Panc1 (cell line): ENCODE results near the gene TMUB2. TPM values are rescaled to one million over a fixed set of nuclear protein-coding genes. Genes with fewer than 3 reads are reported as not detected.

Experiments
- ATAC-seq: fragments of 200-7000 bp; cut with Tn5 transposase; 2 replicates; pipeline ENCODE4 v1.9.1; 2020; ENCODE audit warnings: mild to moderate bottlenecking, moderate library complexity
- BruUV-seq: library from RNA; stranded (reverse); fragments of 400-500 nt; replicated peaks from 2 replicates; lab custom pipeline; 2021; lab: Mats Ljungman, UMichigan
- CTCF ChIA-PET: fragments of 300-600 bp; sonication (Branson Sonifier 250); formaldehyde crosslinking; loops from one replicate; lab custom pipeline; 2022; ENCODE audit warnings: antibody characterized with exemption; lab: Charles Lee
- POLR2A ChIA-PET: fragments of 300-600 bp; sonication (Branson Sonifier 250); formaldehyde crosslinking; loops from one replicate; lab custom pipeline; 2022; ENCODE audit warnings: antibody characterized with exemption; lab: Charles Lee
- DNase-seq: peaks from one replicate; pipeline ENCODE4 v3.0.0-alpha.2; 2010; ENCODE audit warnings: low read depth, low spot score
- H3K27ac ChIP-seq: 2 replicates; pipeline ENCODE4 v1.5.1; 2011; ENCODE audit warnings: mild to moderate bottlenecking, low read length, inconsistent platforms
- H3K27me3 ChIP-seq: fragments of 200-500 bp; sonication (Bioruptor generic); 2 replicates; pipeline ENCODE4 v1.6.0; 2014; ENCODE audit warnings: low read length, inconsistent platforms; ENCODE audit not compliant: control insufficient read depth, insufficient read depth
- H3K36me3 ChIP-seq: fragments of 200-500 bp; sonication (Bioruptor generic); 2 replicates; pipeline ENCODE4 v1.5.1; 2014; ENCODE audit warnings: inconsistent platforms, mild to moderate bottlenecking, low read length, moderate library complexity; ENCODE audit not compliant: control insufficient read depth, insufficient read depth
- H3K4me1 ChIP-seq: 2 replicates; pipeline ENCODE4 v1.5.1; 2011; ENCODE audit warnings: inconsistent platforms, mild to moderate bottlenecking, low read length, moderate library complexity; ENCODE audit not compliant: control insufficient read depth, insufficient read depth
- H3K4me3 ChIP-seq, 2 experiments: 2 replicates each; pipeline ENCODE4 v1.5.1; 2011 to 2012; ENCODE audit warnings: low read depth in 2 of 2, low read length in 2 of 2, mild to moderate bottlenecking in 2 of 2, inconsistent platforms in 1 of 2, moderate library complexity in 1 of 2
- H3K9me3 ChIP-seq: fragments of 200-500 bp; sonication (Bioruptor generic); 2 replicates; pipeline ENCODE4 v1.5.1; 2014; ENCODE audit warnings: low read depth, mild to moderate bottlenecking, inconsistent platforms, low read length, moderate library complexity; ENCODE audit not compliant: control insufficient read depth, insufficient read depth
- CTCF ChIP-seq: fragments of 450-650 bp; IDR thresholded peaks from 2 replicates; pipeline ENCODE4 v1.5.1; 2017; ENCODE audit warnings: mild to moderate bottlenecking
- POLR2AphosphoS5 ChIP-seq: IDR thresholded peaks from 2 replicates; pipeline ENCODE4 v1.6.1; 2012; ENCODE audit warnings: mild to moderate bottlenecking, low read depth, low read length, moderate library complexity
- REST ChIP-seq, 2 experiments: IDR thresholded peaks; 2 replicates each; pipeline ENCODE4 v1.6.1; 2011 to 2012; ENCODE audit warnings: low read depth in 2 of 2, control low read depth in 1 of 2, low read length in 1 of 2, mild to moderate bottlenecking in 1 of 2, moderate library complexity in 1 of 2; ENCODE audit not compliant: insufficient read depth in 1 of 2
- SIN3A ChIP-seq: IDR thresholded peaks from 2 replicates; pipeline ENCODE4 v1.6.1; 2012; ENCODE audit warnings: low read depth, mild to moderate bottlenecking, low read length, moderate library complexity, borderline replicate concordance; ENCODE audit not compliant: insufficient read depth
- TCF7L2 ChIP-seq: IDR thresholded peaks from 2 replicates; pipeline ENCODE4 v1.6.1; 2011; ENCODE audit warnings: mild to moderate bottlenecking, low read depth, low read length, inconsistent platforms
- in situ Hi-C: cut with HindIII; loops from 2 replicates; pipeline ENCODE4 v1.10.0; 2016; ENCODE audit warnings: low sequenced_read_pairs, low pct_unique_long_range_greater_than_20kb
- intact Hi-C: fragments of 100-400 bp; cut with micrococcal nuclease; formaldehyde crosslinking; loops from one replicate; pipeline ENCODE4 v1.10.0; 2022; ENCODE audit not compliant: unreplicated experiment
- total RNA-seq: library from RNA; stranded (reverse); gene quantifications from one replicate; pipeline ENCODE4 v1.2.1, GENCODE V29; 2021; ENCODE audit not compliant: unreplicated experiment

Gene TMUB2
- total RNA-seq, 1 experiment from 2014 or later, result 30.7 TPM

- TF ChIP-seq TCF7L2, result peak; percentile 66; the same call in 1 of the 2 replicates
- TF ChIP-seq REST (IDR thresholded peaks at IDR 0.05; ENCODE audit: insufficient read depth in 1 of 2, low read depth in 2 of 2, low read length in 1 of 2), result no peak
- TF ChIP-seq SIN3A, result peak; percentile 59; the same call in 1 of the 2 replicates
- Histone ChIP-seq H3K27me3 (no peaks in the 10 kb centered on the region), H3K9me3 (no peaks in the 10 kb centered on the region), H3K4me3 (peak overlapping the region; percentile 69 to 77), H3K4me1 (peaks cover 23% of the 10 kb centered on the region), H3K36me3 (no peaks in the 10 kb centered on the region; the same call in 1 of the 2 replicates), H3K27ac (peak overlapping the region; percentile 87)
- intact Hi-C loops (loop anchor here (5.0 kb wide), 1 partner anchor 105 kb away; no protein-coding TSS in a partner anchor), in situ Hi-C loops (no loop called here)
- ATAC-seq (peak; percentile 31), DNase-seq (no peak)
- no TSS peak for BruUV-seq
- ChIA-PET CTCF (interaction anchor here (0.6 to 0.7 kb wide), 2 partner anchors 108 to 116 kb away, joined by 4 to 6 read pairs; no protein-coding TSS in a partner anchor), POLR2A (interaction anchor here (1.1 kb wide), 1 partner anchor 9 kb away, joined by 10 read pairs; no protein-coding TSS in a partner anchor)
Observed at GRCh38 chr17:44222112-44222869, 35.5 kb downstream of the TMUB2 start.

DNA sequence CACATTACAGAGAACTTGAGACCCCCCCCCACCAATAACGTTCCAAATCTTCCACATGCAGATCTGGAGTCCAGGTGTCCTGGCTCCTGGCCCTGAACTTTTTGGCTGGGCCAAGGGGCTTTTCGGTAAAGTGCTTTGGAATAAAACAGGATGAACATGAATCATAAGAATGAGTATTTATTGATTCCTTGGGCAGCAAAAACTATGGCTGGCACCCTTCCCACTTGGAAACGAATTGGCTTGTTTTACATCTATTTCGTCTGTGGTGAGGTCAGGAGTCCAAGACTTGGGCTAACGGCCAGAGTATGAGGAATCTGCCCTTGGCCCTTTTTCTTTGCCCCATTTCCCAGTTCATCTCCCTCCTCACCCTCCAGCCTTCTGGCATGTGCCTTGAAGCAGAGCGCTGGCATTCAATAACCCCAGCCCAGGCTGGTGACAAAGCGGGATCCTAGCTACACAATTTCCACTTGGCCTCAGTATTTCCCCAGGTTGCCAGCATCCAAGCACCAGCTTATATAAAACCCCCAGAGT, 36.8 kb downstream of the TMUB2 start:
- Histone ChIP-seq H3K27ac (peak overlapping the region; percentile 87), H3K9me3 (no peaks in the 10 kb centered on the region), H3K4me3 (no peak overlapping the region), H3K36me3 (no peaks in the 10 kb centered on the region; the same call in 1 of the 2 replicates), H3K4me1 (peaks cover 16% of the 10 kb centered on the region), H3K27me3 (no peaks in the 10 kb centered on the region)
- no peak for DNase-seq
- TF ChIP-seq POLR2AphosphoS5, result peak; percentile 46; the same call in 1 of the 2 replicates
- TF ChIP-seq REST (IDR thresholded peaks at IDR 0.05; ENCODE audit: insufficient read depth in 1 of 2, low read depth in 2 of 2, low read length in 1 of 2), result no peak
- peak; percentile 69 for TF ChIP-seq TCF7L2
- TF ChIP-seq SIN3A, result no peak
- no peak for TF ChIP-seq CTCF
- intact Hi-C loops (loop anchor here (5.0 kb wide), 1 partner anchor 104 kb away; no protein-coding TSS in a partner anchor), in situ Hi-C loops (no loop called here)
- CTCF ChIA-PET, result interaction anchor here (0.7 kb wide), 1 partner anchor 105 kb away, joined by 3 read pairs; no protein-coding TSS in a partner anchor
- POLR2A ChIA-PET, result no interaction called here
- BruUV-seq, result no TSS peak
- no peak for ATAC-seq
